ENCODE data around the gene PCLO. TPM values are rescaled to one million over a fixed set of nuclear protein-coding genes. Genes with fewer than 3 reads are reported as not detected.

Gene PCLO
- total RNA-seq, 2 experiments from 2014 or later, result not detected

DNA sequence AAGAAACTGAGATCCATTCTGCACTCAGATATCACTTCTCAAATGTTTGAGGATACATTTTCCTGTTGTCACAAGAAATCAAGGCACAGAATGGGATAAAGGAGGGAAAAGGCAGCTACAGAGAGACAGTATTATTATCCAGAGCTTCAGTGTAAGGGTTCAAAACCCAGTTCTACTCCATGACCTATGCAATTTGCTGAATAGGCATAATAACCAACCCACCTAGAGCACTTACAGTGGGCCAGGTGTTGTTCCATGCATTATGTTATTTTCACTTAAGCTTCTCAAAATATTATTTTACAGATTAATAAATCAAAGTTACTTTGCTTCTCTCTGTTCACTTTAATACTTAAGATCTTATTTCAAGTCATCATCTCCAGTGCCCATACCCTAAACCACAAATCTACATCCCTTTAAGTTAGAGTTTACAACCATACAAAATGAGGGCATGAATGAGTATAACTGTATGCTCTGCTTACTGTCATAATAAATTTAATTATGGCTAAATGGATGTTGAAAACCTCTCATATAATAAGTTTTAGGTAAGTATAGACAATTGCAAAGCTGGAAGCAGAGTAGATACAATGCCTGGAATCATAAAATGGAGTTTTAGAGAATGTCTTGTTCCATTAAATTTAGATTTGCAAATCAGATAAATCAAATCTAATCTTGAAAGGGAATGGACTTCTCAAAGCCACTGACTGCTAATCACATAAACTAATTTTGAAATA lies 28.1 kb upstream of the PCLO start:
- TF ChIP-seq, protein P1, sequence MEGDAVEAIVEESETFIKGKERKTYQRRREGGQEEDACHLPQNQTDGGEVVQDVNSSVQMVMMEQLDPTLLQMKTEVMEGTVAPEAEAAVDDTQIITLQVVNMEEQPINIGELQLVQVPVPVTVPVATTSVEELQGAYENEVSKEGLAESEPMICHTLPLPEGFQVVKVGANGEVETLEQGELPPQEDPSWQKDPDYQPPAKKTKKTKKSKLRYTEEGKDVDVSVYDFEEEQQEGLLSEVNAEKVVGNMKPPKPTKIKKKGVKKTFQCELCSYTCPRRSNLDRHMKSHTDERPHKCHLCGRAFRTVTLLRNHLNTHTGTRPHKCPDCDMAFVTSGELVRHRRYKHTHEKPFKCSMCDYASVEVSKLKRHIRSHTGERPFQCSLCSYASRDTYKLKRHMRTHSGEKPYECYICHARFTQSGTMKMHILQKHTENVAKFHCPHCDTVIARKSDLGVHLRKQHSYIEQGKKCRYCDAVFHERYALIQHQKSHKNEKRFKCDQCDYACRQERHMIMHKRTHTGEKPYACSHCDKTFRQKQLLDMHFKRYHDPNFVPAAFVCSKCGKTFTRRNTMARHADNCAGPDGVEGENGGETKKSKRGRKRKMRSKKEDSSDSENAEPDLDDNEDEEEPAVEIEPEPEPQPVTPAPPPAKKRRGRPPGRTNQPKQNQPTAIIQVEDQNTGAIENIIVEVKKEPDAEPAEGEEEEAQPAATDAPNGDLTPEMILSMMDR (IDR thresholded peaks at IDR 0.05), result no peak
- no peak overlapping the region for H3K27ac Mint-ChIP-seq
- ATAC-seq (no peak), DNase-seq (no peak)
- H3K4me3 Mint-ChIP-seq, result no peak overlapping the region
- CTCF ChIA-PET, result no interaction called here
- no peaks in the 10 kb centered on the region for H3K36me3 Mint-ChIP-seq (ENCODE audit: low read depth)
- intact Hi-C loops (cut with micrococcal nuclease), result no loop called here
- no peaks in the 10 kb centered on the region for H3K4me1 Mint-ChIP-seq (ENCODE audit: low read depth)
- peaks cover 2% of the 10 kb centered on the region for H3K9me3 Mint-ChIP-seq
- no peaks in the 10 kb centered on the region for H3K27me3 Mint-ChIP-seq
- POLR2A ChIA-PET, result no interaction called here

GRCh38 chr7:83178796-83179195 lies 16.1 kb upstream of the PCLO start:
- no peak overlapping the region for H3K27ac Mint-ChIP-seq
- ChIA-PET CTCF (no interaction called here), POLR2A (no interaction called here)
- TF ChIP-seq, protein P1 (IDR thresholded peaks at IDR 0.05), result no peak
- no peaks in the 10 kb centered on the region for H3K27me3 Mint-ChIP-seq
- ATAC-seq (no peak), DNase-seq (no peak)
- no peaks in the 10 kb centered on the region for H3K4me1 Mint-ChIP-seq (ENCODE audit: low read depth)
- no peaks in the 10 kb centered on the region for H3K36me3 Mint-ChIP-seq (ENCODE audit: low read depth)
- intact Hi-C loops (cut with micrococcal nuclease), result no loop called here
- H3K4me3 Mint-ChIP-seq, result no peak overlapping the region
- peaks cover 8% of the 10 kb centered on the region for H3K9me3 Mint-ChIP-seq

DNA sequence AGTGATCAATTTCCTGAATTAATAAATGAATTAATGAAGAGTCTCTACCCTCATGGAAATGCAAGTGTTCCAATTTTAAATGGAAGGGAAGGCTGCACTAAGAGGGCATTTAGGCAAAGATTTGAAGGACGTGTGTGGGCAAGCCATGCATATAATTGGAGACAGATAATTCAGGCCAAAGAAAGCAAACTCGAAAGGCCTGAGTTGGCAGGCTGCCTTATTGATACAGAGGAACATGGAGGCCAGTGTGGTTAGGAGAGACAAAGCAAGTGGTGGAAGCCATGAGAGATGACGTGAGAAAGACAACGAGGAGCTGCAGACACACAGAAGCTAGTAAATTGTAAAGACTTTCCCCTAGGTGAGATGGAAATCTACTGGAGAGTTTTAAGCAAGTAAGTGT lies 15.4 kb upstream of the PCLO start:
- CTCF ChIA-PET, result no interaction called here
- Mint-ChIP-seq H3K27me3 (no peaks in the 10 kb centered on the region), H3K36me3 (ENCODE audit: low read depth) (no peaks in the 10 kb centered on the region), H3K27ac (no peak overlapping the region), H3K9me3 (peaks cover 8% of the 10 kb centered on the region), H3K4me1 (ENCODE audit: low read depth) (no peaks in the 10 kb centered on the region), H3K4me3 (no peak overlapping the region)
- DNase-seq (no peak), ATAC-seq (no peak)
- POLR2A ChIA-PET, result no interaction called here
- TF ChIP-seq, protein P1 (IDR thresholded peaks at IDR 0.05), result no peak
- intact Hi-C loops (cut with micrococcal nuclease), result no loop called here

GRCh38 chr7:83173664-83174063 lies 11.0 kb upstream of the PCLO start:
- intact Hi-C loops (cut with micrococcal nuclease), result no loop called here
- CTCF ChIA-PET, result no interaction called here
- peaks cover 8% of the 10 kb centered on the region for H3K9me3 Mint-ChIP-seq
- TF ChIP-seq, protein P1 (IDR thresholded peaks at IDR 0.05), result no peak
- no peaks in the 10 kb centered on the region for H3K36me3 Mint-ChIP-seq (ENCODE audit: low read depth)
- no peak for DNase-seq
- no peak for ATAC-seq
- POLR2A ChIA-PET, result no interaction called here
- no peaks in the 10 kb centered on the region for H3K4me1 Mint-ChIP-seq (ENCODE audit: low read depth)
- no peaks in the 10 kb centered on the region for H3K27me3 Mint-ChIP-seq
- no peak overlapping the region for H3K4me3 Mint-ChIP-seq
- no peak overlapping the region for H3K27ac Mint-ChIP-seq

GRCh38 chr7:83166781-83167180 lies 4.1 kb upstream of the PCLO start:
- no peak overlapping the region for H3K27ac Mint-ChIP-seq
- TF ChIP-seq, protein P1 (IDR thresholded peaks at IDR 0.05), result no peak
- ATAC-seq (no peak), DNase-seq (no peak)
- POLR2A ChIA-PET, result no interaction called here
- CTCF ChIA-PET, result no interaction called here
- H3K36me3 Mint-ChIP-seq (ENCODE audit: low read depth), result no peaks in the 10 kb centered on the region
- H3K9me3 Mint-ChIP-seq, result peaks cover 1% of the 10 kb centered on the region
- intact Hi-C loops (cut with micrococcal nuclease), result no loop called here
- peaks cover 6% of the 10 kb centered on the region for H3K27me3 Mint-ChIP-seq
- H3K4me3 Mint-ChIP-seq, result no peak overlapping the region
- peaks cover 4% of the 10 kb centered on the region for H3K4me1 Mint-ChIP-seq (ENCODE audit: low read depth)
